GM21619 (cell line): Measurements from ENCODE around the gene TUBB.
"Not testable (repeated sequence)": the region's sequence is repeated elsewhere in the genome, so short reads cannot be mapped to it uniquely, and the experiment has no call there.

Experiments used
- ATAC-seq: cut with Tn5 transposase; IDR thresholded peaks from one replicate; pipeline ENCODE4 v1.9.1; 2021; ENCODE audit not compliant: unreplicated experiment

TUBB gene

DNA sequence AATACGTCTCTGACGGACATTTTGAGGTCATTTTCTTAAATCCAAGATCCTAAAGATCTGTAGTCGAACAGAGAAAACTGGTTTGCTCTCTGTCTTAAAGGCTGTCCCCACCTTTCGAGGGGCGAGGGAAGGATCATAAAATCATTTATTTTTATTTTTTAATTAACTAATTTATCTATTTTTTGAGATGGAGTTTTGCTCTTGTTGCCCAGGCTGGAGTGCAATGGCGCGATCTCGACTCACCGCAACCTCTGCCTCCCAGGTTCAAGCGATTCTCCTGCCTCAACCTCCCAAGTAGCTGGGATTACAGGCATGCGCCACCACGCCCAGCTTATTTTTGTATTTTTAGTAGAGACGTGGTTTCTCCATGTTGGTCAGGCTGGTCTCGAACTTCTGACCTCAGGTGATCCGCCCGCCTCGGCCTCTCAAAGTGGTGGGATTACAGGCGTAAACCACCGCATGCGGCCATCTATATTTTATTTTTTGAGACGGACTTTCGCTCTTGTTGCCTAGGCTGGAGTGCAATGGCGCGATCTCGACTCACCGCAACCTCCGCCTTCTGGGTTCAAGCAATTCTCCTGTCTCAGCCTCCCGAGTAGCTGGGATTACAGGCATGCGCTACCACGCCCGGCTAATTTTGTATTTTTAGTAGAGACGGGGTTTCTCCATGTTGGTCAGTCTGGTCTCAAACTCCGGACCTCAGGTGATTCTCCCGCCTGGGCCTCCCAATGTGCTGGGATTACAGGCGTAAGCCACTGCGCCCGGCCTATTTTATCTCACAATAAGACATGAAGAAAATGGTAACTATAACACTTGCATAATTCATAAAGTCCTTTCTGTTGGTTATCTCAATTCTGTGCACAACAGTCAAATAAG is 2.1 kb upstream of the TUBB start:
- not testable (repeated sequence) for ATAC-seq

GRCh38 chr6:30719356-30719755 is 796 bp upstream of the TUBB start:
- no peak for ATAC-seq

GRCh38 chr6:30720738-30721197 is 616 bp downstream of the TUBB start:
- no peak for ATAC-seq

DNA sequence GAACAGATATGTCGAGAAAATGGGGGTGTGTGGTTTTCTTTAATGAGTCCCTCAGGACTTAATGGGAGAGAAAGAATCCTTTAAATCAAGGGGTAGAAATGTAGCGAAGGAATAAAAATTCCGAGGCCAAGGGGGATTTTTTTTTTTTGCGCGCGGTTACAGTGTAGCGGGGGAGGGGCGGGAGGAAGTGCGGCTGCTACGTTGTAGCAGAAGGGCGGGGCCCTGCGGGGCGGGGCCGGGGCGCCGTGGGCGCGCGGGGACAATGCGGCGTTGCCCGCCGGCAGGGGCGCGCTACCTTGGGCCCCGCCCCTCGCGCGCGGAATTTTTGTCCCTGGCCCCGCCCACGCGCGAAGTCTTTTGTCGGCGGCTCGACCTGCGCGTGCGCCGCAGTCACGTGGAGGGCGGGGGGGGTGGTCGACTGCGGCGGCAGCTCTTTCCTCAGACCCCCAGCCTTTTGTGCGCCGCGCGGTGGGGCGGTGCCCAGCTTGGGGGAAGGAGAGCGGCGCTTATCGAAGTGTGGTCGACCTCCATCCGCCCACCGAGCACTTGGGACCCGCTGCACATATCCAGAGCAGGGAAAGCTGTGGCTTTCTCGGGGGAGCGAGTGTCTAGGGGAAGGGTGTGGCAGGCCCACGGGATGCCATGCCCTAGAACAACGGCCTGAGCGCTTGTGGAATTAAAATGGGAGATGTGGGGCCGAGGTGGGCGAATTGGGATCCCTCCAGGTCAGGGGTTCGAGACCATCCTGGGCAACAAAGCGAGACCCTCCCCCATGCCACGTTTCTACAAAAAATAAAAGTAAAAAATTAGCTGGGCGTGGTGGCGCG is 1.3 kb downstream of the TUBB start:
- peak; percentile 25 for ATAC-seq

- ATAC-seq = not testable (repeated sequence)
These were observed 1.8 kb downstream of the TUBB start for GRCh38 chr6:30722025-30722279.

- ATAC-seq = no peak
These were observed 2.3 kb downstream of the TUBB start for GRCh38 chr6:30722280-30723112.

GRCh38 chr6:30723159-30723842 is 3.1 kb downstream of the TUBB start:
- ATAC-seq = not testable (repeated sequence)

DNA sequence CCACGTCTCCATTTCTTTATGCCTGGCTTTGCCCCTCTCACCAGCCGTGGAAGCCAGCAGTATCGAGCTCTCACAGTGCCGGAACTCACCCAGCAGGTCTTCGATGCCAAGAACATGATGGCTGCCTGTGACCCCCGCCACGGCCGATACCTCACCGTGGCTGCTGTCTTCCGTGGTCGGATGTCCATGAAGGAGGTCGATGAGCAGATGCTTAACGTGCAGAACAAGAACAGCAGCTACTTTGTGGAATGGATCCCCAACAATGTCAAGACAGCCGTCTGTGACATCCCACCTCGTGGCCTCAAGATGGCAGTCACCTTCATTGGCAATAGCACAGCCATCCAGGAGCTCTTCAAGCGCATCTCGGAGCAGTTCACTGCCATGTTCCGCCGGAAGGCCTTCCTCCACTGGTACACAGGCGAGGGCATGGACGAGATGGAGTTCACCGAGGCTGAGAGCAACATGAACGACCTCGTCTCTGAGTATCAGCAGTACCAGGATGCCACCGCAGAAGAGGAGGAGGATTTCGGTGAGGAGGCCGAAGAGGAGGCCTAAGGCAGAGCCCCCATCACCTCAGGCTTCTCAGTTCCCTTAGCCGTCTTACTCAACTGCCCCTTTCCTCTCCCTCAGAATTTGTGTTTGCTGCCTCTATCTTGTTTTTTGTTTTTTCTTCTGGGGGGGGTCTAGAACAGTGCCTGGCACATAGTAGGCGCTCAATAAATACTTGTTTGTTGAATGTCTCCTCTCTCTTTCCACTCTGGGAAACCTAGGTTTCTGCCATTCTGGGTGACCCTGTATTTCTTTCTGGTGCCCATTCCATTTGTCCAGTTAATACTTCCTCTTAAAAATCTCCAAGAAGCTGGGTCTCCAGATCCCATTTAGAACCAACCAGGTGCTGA is 3.9 kb downstream of the TUBB start:
- ATAC-seq = not testable (repeated sequence)

- ATAC-seq = no peak
These were observed 4.9 kb downstream of the TUBB start for GRCh38 chr6:30724906-30725667.

- ATAC-seq = no peak
These were observed 5.8 kb downstream of the TUBB start for GRCh38 chr6:30725713-30726505.

- ATAC-seq = no peak
These were observed 6.6 kb downstream of the TUBB start for GRCh38 chr6:30726506-30727413.

GRCh38 chr6:30727920-30728553 is 7.9 kb downstream of the TUBB start:
- no peak for ATAC-seq

GRCh38 chr6:30730601-30731435 is 10.7 kb downstream of the TUBB start:
- ATAC-seq = peak; percentile 53

GRCh38 chr6:30732237-30732943 is 12.2 kb downstream of the TUBB start:
- no peak for ATAC-seq

DNA sequence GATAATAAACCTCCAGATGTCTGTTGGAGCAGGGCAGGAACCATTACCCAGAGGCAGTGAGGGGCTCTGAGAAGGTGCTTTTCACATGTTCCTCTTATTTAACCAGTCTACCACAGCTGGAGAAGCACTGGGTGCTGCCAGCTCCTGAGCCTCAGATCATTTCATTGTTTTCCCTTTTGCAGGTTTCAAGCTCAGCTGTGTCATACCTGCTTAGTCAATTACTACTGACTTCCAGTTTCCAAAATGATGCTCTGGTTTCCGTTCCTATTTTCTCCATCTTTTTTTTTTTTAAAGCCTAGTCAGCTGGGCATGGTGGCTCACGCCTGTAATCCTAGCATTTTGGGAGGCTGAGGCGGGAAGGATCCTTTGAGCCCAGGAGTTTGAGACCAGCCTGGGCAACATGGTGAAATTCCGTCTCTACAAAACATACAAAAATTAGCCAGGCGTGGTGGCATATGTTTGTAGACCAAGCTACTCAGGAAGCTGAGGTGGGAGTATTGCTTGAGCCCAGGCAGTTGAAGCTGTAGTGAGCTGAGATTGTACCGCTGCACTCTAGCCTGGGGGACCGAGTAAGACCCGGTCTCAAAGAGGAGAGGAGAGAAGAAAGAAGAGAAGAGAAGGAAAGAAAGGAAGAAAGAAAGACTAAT is 15.6 kb downstream of the TUBB start:
- no peak for ATAC-seq
